H1 (cell line): ENCODE measurements around the gene SLC16A8. TPM values are rescaled to one million over a fixed set of nuclear protein-coding genes. Genes with fewer than 3 reads are reported as not detected.

Experiments
- CTCF ChIA-PET: fragments of 300-600 bp; sonication (Branson Sonifier 250); formaldehyde crosslinking; loops from one replicate; lab custom pipeline; 2021; ENCODE audit not compliant: partially characterized antibody; lab: Charles Lee
- POLR2A ChIA-PET: fragments of 300-600 bp; sonication (Branson Sonifier 250); formaldehyde crosslinking; loops from one replicate; lab custom pipeline; 2021; ENCODE audit warnings: inconsistent platforms; ENCODE audit not compliant: partially characterized antibody; lab: Charles Lee
- DNase-seq, 2 experiments: peaks; one replicate each; pipeline versions ENCODE4 v3.0.0 to v3.0.0-alpha.2; 2010 to 2022; ENCODE audit warnings: low spot score in 2 of 2, low read depth in 1 of 2, mixed read lengths in 1 of 2
- FAIRE-seq: peaks from 2 replicates; lab custom pipeline; 2011; peaks lifted over from hg19 to GRCh38; lab: Jason Lieb, UNC
- H2AFZ ChIP-seq: 2 replicates; pipeline ENCODE4 v1.8.1; 2012; ENCODE audit warnings: low read length, inconsistent platforms
- H2AK5ac ChIP-seq: 2 replicates; pipeline ENCODE4 v1.6.1; 2013; ENCODE audit warnings: low read depth, low read length
- H2BK120ac ChIP-seq: replicated peaks from 2 replicates; pipeline ENCODE3; 2013; ENCODE audit warnings: low read depth, low read length, inconsistent platforms
- H2BK12ac ChIP-seq: 2 replicates; pipeline ENCODE4 v1.6.1; 2013; ENCODE audit warnings: low read depth, low read length
- H2BK15ac ChIP-seq: 2 replicates; pipeline ENCODE4 v1.6.1; 2013; ENCODE audit warnings: low read length
- H2BK20ac ChIP-seq: 2 replicates; pipeline ENCODE4 v1.6.1; 2013; ENCODE audit warnings: low read length
- H2BK5ac ChIP-seq: 2 replicates; pipeline ENCODE4 v1.6.1; 2013; ENCODE audit warnings: low read depth, low read length
- H3K14ac ChIP-seq: 2 replicates; pipeline ENCODE4 v1.6.1; 2013; ENCODE audit warnings: inconsistent platforms; ENCODE audit not compliant: insufficient read length
- H3K18ac ChIP-seq: 2 replicates; pipeline ENCODE4 v1.6.1; 2013; ENCODE audit warnings: low read length; ENCODE audit errors: extremely low read depth
- H3K23ac ChIP-seq: 2 replicates; pipeline ENCODE4 v1.6.1; 2013; ENCODE audit warnings: inconsistent platforms; ENCODE audit not compliant: insufficient read length
- H3K23me2 ChIP-seq: 2 replicates; pipeline ENCODE4 v1.6.1; 2013; ENCODE audit warnings: low read depth, low read length
- H3K27ac ChIP-seq: 2 replicates; pipeline ENCODE4 v1.6.1; 2011; ENCODE audit warnings: low read depth, low read length, inconsistent platforms
- H3K27me3 ChIP-seq, 4 experiments: replicated peaks in 1 of 4; 1 replicate in 1 of 4; 2 replicates in 3 of 4; pipeline versions ENCODE4 v1.6.1 to v1.8.1; 2011 to 2013; ENCODE audit warnings: low read length in 3 of 4, mild to moderate bottlenecking in 3 of 4, inconsistent platforms in 2 of 4, mixed read lengths in 2 of 4, moderate library complexity in 1 of 4; ENCODE audit not compliant: control insufficient read depth in 3 of 4, insufficient read depth in 3 of 4; ENCODE audit errors: extremely low read depth in 1 of 4
- H3K36me3 ChIP-seq, 4 experiments: 2 replicates each; pipeline versions ENCODE4 v1.6.1 to v1.8.1; 2011 to 2013; ENCODE audit warnings: mild to moderate bottlenecking in 4 of 4, low read length in 3 of 4, moderate library complexity in 2 of 4, control low read depth in 1 of 4, inconsistent platforms in 1 of 4; ENCODE audit not compliant: insufficient read depth in 4 of 4, control insufficient read depth in 2 of 4
- H3K4ac ChIP-seq: replicated peaks from 2 replicates; pipeline ENCODE3; 2013; ENCODE audit warnings: low read length, low read depth, mixed read lengths, inconsistent platforms; ENCODE audit not compliant: insufficient read length
- H3K4me1 ChIP-seq, 4 experiments: replicated peaks in 1 of 4; 1 replicate in 1 of 4; 2 replicates in 3 of 4; pipeline versions ENCODE4 v1.6.1 to v1.8.1; 2011 to 2013; ENCODE audit warnings: low read length in 3 of 4, inconsistent platforms in 2 of 4, mixed read lengths in 1 of 4; ENCODE audit not compliant: insufficient read depth in 4 of 4, control insufficient read depth in 3 of 4
- H3K4me2 ChIP-seq, 2 experiments: 2 replicates each; pipeline versions ENCODE4 v1.6.1 to v1.8.1; 2011 to 2013; ENCODE audit warnings: low read depth in 2 of 2, low read length in 2 of 2, control low read depth in 1 of 2, inconsistent platforms in 1 of 2, mild to moderate bottlenecking in 1 of 2; ENCODE audit not compliant: insufficient read depth in 1 of 2
- H3K4me3 ChIP-seq, 4 experiments: fragments of 200-600, 300-600 bp in 1 of 4; sonication (generic), shearing (Covaris generic), sonication (Bioruptor Twin) in 1 of 4; 2 replicates each; pipeline versions ENCODE4 v1.5.1 to v1.8.1; 2011 to 2016; ENCODE audit warnings: low read length in 4 of 4, low read depth in 3 of 4, control low read depth in 2 of 4, inconsistent platforms in 2 of 4, mild to moderate bottlenecking in 2 of 4, mixed read lengths in 1 of 4, moderate library complexity in 1 of 4; ENCODE audit not compliant: insufficient read depth in 2 of 4; ENCODE audit errors: extremely low read depth in 1 of 4
- H3K56ac ChIP-seq: replicated peaks from 2 replicates; pipeline ENCODE3; 2013; ENCODE audit warnings: low read depth, mild to moderate bottlenecking, mixed read lengths, low read length, inconsistent platforms; ENCODE audit not compliant: insufficient read length
- H3K79me1 ChIP-seq: 2 replicates; pipeline ENCODE4 v1.6.1; 2013; ENCODE audit warnings: low read depth, low read length, control low read depth
- H3K79me2 ChIP-seq, 2 experiments: 2 replicates each; pipeline versions ENCODE4 v1.6.1 to v1.8.1; 2012 to 2013; ENCODE audit warnings: low read length in 2 of 2, mild to moderate bottlenecking in 2 of 2, inconsistent platforms in 1 of 2; ENCODE audit not compliant: insufficient read depth in 2 of 2, control insufficient read depth in 1 of 2
- H3K9ac ChIP-seq, 4 experiments: replicated peaks in 1 of 4; 1 replicate in 1 of 4; 2 replicates in 3 of 4; pipeline versions ENCODE4 v1.6.1 to v1.8.1; 2011 to 2013; ENCODE audit warnings: low read depth in 3 of 4, low read length in 3 of 4, control low read depth in 2 of 4, mild to moderate bottlenecking in 2 of 4, moderate library complexity in 2 of 4, inconsistent platforms in 1 of 4; ENCODE audit errors: extremely low read depth in 1 of 4
- H3K9me3 ChIP-seq, 2 experiments: 2 replicates each; pipeline versions ENCODE4 v1.6.1 to v1.8.1; 2012 to 2013; ENCODE audit warnings: mild to moderate bottlenecking in 2 of 2, moderate library complexity in 2 of 2, control low read depth in 1 of 2, inconsistent platforms in 1 of 2, low read depth in 1 of 2, low read length in 1 of 2, mixed read lengths in 1 of 2; ENCODE audit not compliant: insufficient read depth in 2 of 2
- H4K20me1 ChIP-seq, 2 experiments: replicated peaks in 1 of 2; 2 replicates each; pipeline versions ENCODE3 to v1.8.1; 2011 to 2013; ENCODE audit warnings: inconsistent platforms in 2 of 2, low read length in 2 of 2, mild to moderate bottlenecking in 1 of 2; ENCODE audit not compliant: insufficient read depth in 2 of 2, control insufficient read depth in 1 of 2
- H4K5ac ChIP-seq: 2 replicates; pipeline ENCODE4 v1.6.1; 2013; ENCODE audit warnings: low read length, low read depth, mixed read lengths, inconsistent platforms; ENCODE audit not compliant: insufficient read length
- H4K8ac ChIP-seq: 2 replicates; pipeline ENCODE4 v1.8.0; 2013; ENCODE audit warnings: mild to moderate bottlenecking, moderate library complexity, low read length, inconsistent platforms; ENCODE audit not compliant: insufficient read depth; ENCODE audit errors: extremely low read depth
- H4K91ac ChIP-seq: replicated peaks from 2 replicates; pipeline ENCODE3; 2013; ENCODE audit warnings: low read length, mixed read lengths, inconsistent platforms; ENCODE audit not compliant: insufficient read length
- BCL11A ChIP-seq, 2 experiments: IDR thresholded peaks; one replicate each; pipeline ENCODE4 v1.6.1; 2011; ENCODE audit warnings: low read depth in 2 of 2, low read length in 2 of 2, mild to moderate bottlenecking in 2 of 2
- CBX8 ChIP-seq: fragments of 300-800, 300-1000 bp; sonication (generic); IDR thresholded peaks from 2 replicates; pipeline ENCODE4 v1.7.1; 2016; ENCODE audit warnings: low read depth, low read length, borderline replicate concordance
- E2F6 ChIP-seq: IDR thresholded peaks from 2 replicates; pipeline ENCODE4 v1.6.1; 2012; ENCODE audit warnings: inconsistent platforms
- POU5F1 ChIP-seq: IDR thresholded peaks from 2 replicates; pipeline ENCODE4 v1.6.1; 2011; ENCODE audit warnings: low read depth, mild to moderate bottlenecking, low read length, moderate library complexity
- YY1 ChIP-seq: IDR thresholded peaks from 2 replicates; pipeline ENCODE4 v1.6.1; 2011; ENCODE audit warnings: low read depth, mild to moderate bottlenecking, low read length
- ZNF274 ChIP-seq: IDR thresholded peaks from 2 replicates; pipeline ENCODE4 v1.7.0; 2012; ENCODE audit warnings: low read length, borderline replicate concordance; ENCODE audit errors: extremely low read depth
- WGBS, 2 experiments: shearing (Covaris generic) in 1 of 2; methylation state at CpG; one replicate each; pipeline versions ENCODE4 v1.1.6 to v1.1.7; 2013 to 2015; ENCODE audit warnings: low lambda C conversion rate in 2 of 2, mixed read lengths in 2 of 2, inconsistent platforms in 1 of 2, low coverage in 1 of 2, missing lambda C conversion rate in 1 of 2; ENCODE audit not compliant: insufficient replicate concordance in 2 of 2, insufficient coverage in 1 of 2, insufficient read length in 1 of 2; ENCODE audit errors: extremely low coverage in 1 of 2, missing lambda C conversion rate in 1 of 2; 5-methylcytosine and 5-hydroxymethylcytosine counted together
- polyA plus RNA-seq, 7 experiments: library from polyadenylated mRNA; depleted of rRNA in 3 of 7; stranded (reverse) in 5 of 7; unstranded in 2 of 7; fragments of >200 nt in 5 of 7; fragments of 200-250 nt in 2 of 7; gene quantifications; 1 replicate in 5 of 7; 2 replicates in 1 of 7; 4 replicates in 1 of 7; pipeline versions ENCODE4 v1.2.1 to v1.2.3, GENCODE V29; 2011 to 2013; ENCODE audit warnings: missing spikeins in 2 of 7, mixed read lengths in 2 of 7
- total RNA-seq: library from RNA; stranded (reverse); fragmentation: NEBNext Ultra II Directional; extraction: Animal tissue kit (Norgen Biotek cat#: 25700); gene quantifications from 2 replicates; pipeline ENCODE4 v1.2.1, GENCODE V29; 2021

The SLC16A8 gene
- total and polyA plus RNA-seq, 2 of the 8 experiments (the other 6 are each of a cell fraction or from before 2014, with no cell fraction given): 0.70 TPM; not detected in 1

- no peak overlapping the region for H3K56ac ChIP-seq
- H3K79me1 ChIP-seq: no peaks in the 10 kb centered on the region
- DNase-seq (no peak), FAIRE-seq (no peak)
- H4K91ac ChIP-seq: no peak overlapping the region
- H2AFZ ChIP-seq: no peak overlapping the region
- no peak overlapping the region for H2BK5ac ChIP-seq
- H3K27ac ChIP-seq: no peak overlapping the region
- no peak overlapping the region for H3K4me3 ChIP-seq
- TF ChIP-seq YY1: no peak
- TF ChIP-seq POU5F1: no peak
- no peak for TF ChIP-seq BCL11A (IDR thresholded peaks at IDR 0.05; ENCODE audit: low read depth in 2 of 2, low read length in 2 of 2)
- no peak for TF ChIP-seq ZNF274
- no peak for TF ChIP-seq CBX8
- TF ChIP-seq E2F6: no peak
- no peaks in the 10 kb centered on the region; a peak in 1 of 7 replicates for H3K27me3 ChIP-seq
- no peaks in the 10 kb centered on the region for H3K79me2 ChIP-seq
- no peak overlapping the region for H2BK12ac ChIP-seq
- no peaks in the 10 kb centered on the region for H3K9me3 ChIP-seq
- no peak overlapping the region for H2BK120ac ChIP-seq
- no peaks in the 10 kb centered on the region for H3K36me3 ChIP-seq
- H3K4me2 ChIP-seq: no peak overlapping the region
- no peak overlapping the region for H4K5ac ChIP-seq
- WGBS, 2 experiments: 92% methylated on average over 7 of the region's 7 CpGs; no CpG with 5 or more reads in 1 of the 2 experiments
- no peaks in the 10 kb centered on the region for H3K23me2 ChIP-seq
- H3K23ac ChIP-seq: no peak overlapping the region
- peaks cover 0 to 11% (median 4%) of the 10 kb centered on the region in 4 experiments; a peak in 4 of 7 replicates for H3K4me1 ChIP-seq
- peak overlapping the region; percentile 21; the same call in 1 of the 2 replicates for H2BK20ac ChIP-seq
- no peak overlapping the region for H3K9ac ChIP-seq
- ChIA-PET CTCF (interaction anchor here (0.6 to 2.7 kb wide), 6 partner anchors 16 to 157 kb away, joined by 3 to 15 read pairs (median 3); no protein-coding TSS in a partner anchor), POLR2A (interaction anchor here (1.0 kb wide), 1 partner anchor 16 kb away, joined by 5 read pairs; no protein-coding TSS in a partner anchor)
- no peak overlapping the region for H3K4ac ChIP-seq
- no peak overlapping the region for H3K14ac ChIP-seq
- peak overlapping the region; percentile 71; the same call in 1 of the 2 replicates for H4K8ac ChIP-seq
- no peaks in the 10 kb centered on the region for H4K20me1 ChIP-seq
- no peak overlapping the region for H2AK5ac ChIP-seq
- no peak overlapping the region for H2BK15ac ChIP-seq
- H3K18ac ChIP-seq: no peak overlapping the region
Measured at GRCh38 chr22:38050720-38051119, 33.3 kb downstream of the SLC16A8 start.
